HepG2 (cell line): ENCODE data around the gene METRNL.

Source experiments
- CTCF ChIP-seq: sonication (generic); formaldehyde crosslinking; IDR thresholded peaks from 2 replicates; pipeline ENCODE4 v1.5.0; 2020; ENCODE audit warnings: mild to moderate bottlenecking, missing genetic modification reagents, moderate library complexity
- GTF2F1 ChIP-seq: fragments of 150-350 bp; IDR thresholded peaks from 2 replicates; pipeline ENCODE4 v1.6.1; 2014; ENCODE audit warnings: low read length
- NR1H2 ChIP-seq: sonication (generic); formaldehyde crosslinking; IDR thresholded peaks from 2 replicates; pipeline ENCODE4 v1.8.1; 2022; ENCODE audit warnings: low read depth, missing genetic modification reagents, borderline replicate concordance
- POLR2A ChIP-seq, 2 experiments: IDR thresholded peaks; 2 replicates each; pipeline ENCODE4 v1.6.1; 2011; ENCODE audit warnings: low read depth in 2 of 2, low read length in 2 of 2, mild to moderate bottlenecking in 1 of 2, moderate library complexity in 1 of 2; ENCODE audit not compliant: insufficient read depth in 1 of 2
- RAD21 ChIP-seq: fragments of 450-650 bp; formaldehyde crosslinking; IDR thresholded peaks from 2 replicates; pipeline ENCODE4 v1.5.0; 2020; ENCODE audit warnings: mild to moderate bottlenecking
- SMAD1 ChIP-seq: sonication (generic); formaldehyde crosslinking; IDR thresholded peaks from 2 replicates; pipeline ENCODE4 v1.4.0; 2020; ENCODE audit warnings: missing genetic modification reagents, low read depth, mild to moderate bottlenecking, borderline replicate concordance
- ZBTB49 ChIP-seq: sonication (generic); formaldehyde crosslinking; IDR thresholded peaks from 2 replicates; pipeline ENCODE4 v1.4.0; 2020; ENCODE audit warnings: missing genetic modification reagents, borderline replicate concordance
- ZBTB7A ChIP-seq: sonication (generic); formaldehyde crosslinking; IDR thresholded peaks from 2 replicates; pipeline ENCODE4 v1.8.0; 2022; ENCODE audit warnings: mild to moderate bottlenecking, missing genetic modification reagents
- ZFP82 ChIP-seq: sonication (generic); formaldehyde crosslinking; IDR thresholded peaks from 2 replicates; pipeline ENCODE4 v1.5.1; 2020; ENCODE audit warnings: mild to moderate bottlenecking, missing genetic modification reagents, borderline replicate concordance
- ZNF263 ChIP-seq: sonication (generic); formaldehyde crosslinking; IDR thresholded peaks from 2 replicates; pipeline ENCODE4 v1.4.0; 2020; ENCODE audit warnings: missing genetic modification reagents
- ZNF7 ChIP-seq: IDR thresholded peaks from 2 replicates; pipeline ENCODE4 v1.6.1; 2016; ENCODE audit warnings: missing biosample characterization, missing genetic modification reagents

- TF ChIP-seq NR1H2, result no peak
- no peak for TF ChIP-seq ZBTB49 (CRISPR knock-in tag)
- no peak for TF ChIP-seq GTF2F1
- no peak for TF ChIP-seq RAD21 (CRISPR knock-in tag)
- TF ChIP-seq ZNF263, result no peak
- no peak for TF ChIP-seq CTCF (CRISPR knock-in tag)
- no peak for TF ChIP-seq SMAD1 (CRISPR knock-in tag)
- no peak for TF ChIP-seq ZBTB7A
- no peak for TF ChIP-seq ZFP82 (CRISPR knock-in tag)
- TF ChIP-seq ZNF7 (CRISPR knock-in tag), result no peak
- TF ChIP-seq POLR2A (IDR thresholded peaks at IDR 0.05; ENCODE audit: insufficient read depth in 1 of 2, low read depth in 2 of 2, low read length in 2 of 2), result no peak
These were observed 49.2 kb downstream of the METRNL start for GRCh38 chr17:83128306-83129240.
